ENCODE results near the gene SERAC1. TPM values are rescaled to one million over a fixed set of nuclear protein-coding genes. Genes with fewer than 3 reads are reported as not detected.
"Not testable (repeated sequence)": the region's sequence is repeated elsewhere in the genome, so short reads cannot be mapped to it uniquely, and the experiment has no call there.

The SERAC1 gene
- total RNA-seq, 1 donor from 2014 or later, result 13.4 TPM

GRCh38 chr6:158175111-158175510, 7.0 kb upstream of the SERAC1 start:
- no peak for DNase-seq (ENCODE audit: low read depth)

- peak; percentile 91 for DNase-seq (ENCODE audit: low read depth)
These were observed 6.5 kb upstream of the SERAC1 start for GRCh38 chr6:158174514-158174913.

GRCh38 chr6:158174024-158174423, 6.0 kb upstream of the SERAC1 start:
- DNase-seq (ENCODE audit: low read depth), result peak; percentile 54

GRCh38 chr6:158172001-158172400, 3.9 kb upstream of the SERAC1 start:
- DNase-seq (ENCODE audit: low read depth), result no peak

- peak; percentile 72 for DNase-seq (ENCODE audit: low read depth)
These were observed 2.6 kb upstream of the SERAC1 start for GRCh38 chr6:158170656-158171081.

GRCh38 chr6:158169634-158170033, 1.6 kb upstream of the SERAC1 start:
- DNase-seq (ENCODE audit: low read depth), result not testable (repeated sequence)

- no peak for DNase-seq (ENCODE audit: low read depth)
These were observed 2.1 kb downstream of the SERAC1 start for GRCh38 chr6:158165919-158166416.

GRCh38 chr6:158164579-158165170, 3.4 kb downstream of the SERAC1 start:
- DNase-seq (ENCODE audit: low read depth), result no peak

- DNase-seq (ENCODE audit: low read depth), result no peak
These were observed 6.4 kb downstream of the SERAC1 start for GRCh38 chr6:158161566-158162254.

GRCh38 chr6:158160932-158161539, 7.0 kb downstream of the SERAC1 start:
- no peak for DNase-seq (ENCODE audit: low read depth)

GRCh38 chr6:158158748-158159147, 9.3 kb downstream of the SERAC1 start:
- DNase-seq (ENCODE audit: low read depth), result no peak

- DNase-seq (ENCODE audit: low read depth), result no peak
These were observed 9.9 kb downstream of the SERAC1 start for GRCh38 chr6:158158123-158158522.

- no peak for DNase-seq (ENCODE audit: low read depth)
These were observed 10.8 kb downstream of the SERAC1 start for GRCh38 chr6:158157064-158157764.

GRCh38 chr6:158154816-158155215, 13.2 kb downstream of the SERAC1 start:
- DNase-seq (ENCODE audit: low read depth), result no peak

- no peak for DNase-seq (ENCODE audit: low read depth)
These were observed 14.5 kb downstream of the SERAC1 start for GRCh38 chr6:158153576-158153975.

- DNase-seq (ENCODE audit: low read depth), result no peak
These were observed 15.4 kb downstream of the SERAC1 start for GRCh38 chr6:158152659-158153058.

- not testable (repeated sequence) for DNase-seq (ENCODE audit: low read depth)
These were observed 16.0 kb downstream of the SERAC1 start for GRCh38 chr6:158152025-158152424.

- DNase-seq (ENCODE audit: low read depth), result peak; percentile 15
These were observed 17.4 kb downstream of the SERAC1 start for GRCh38 chr6:158150701-158151100.

GRCh38 chr6:158149641-158150040, 18.4 kb downstream of the SERAC1 start:
- no peak for DNase-seq (ENCODE audit: low read depth)

- DNase-seq (ENCODE audit: low read depth), result peak; percentile 8
These were observed 24.4 kb downstream of the SERAC1 start for GRCh38 chr6:158143700-158144099.

- DNase-seq (ENCODE audit: low read depth), result peak; percentile 14
These were observed 25.3 kb downstream of the SERAC1 start for GRCh38 chr6:158142789-158143188.

GRCh38 chr6:158131926-158132325, 36.1 kb downstream of the SERAC1 start:
- DNase-seq (ENCODE audit: low read depth), result no peak
